C4-2B (cell line): ENCODE data around the gene RBM28.

Experiments
- ZFX ChIP-seq: fragments of 450-650 bp; IDR thresholded peaks from 2 replicates; pipeline ENCODE4 v1.6.1; 2017
- TF ChIP-seq, protein P1 (sequence below): fragments of 450-650 bp; conservative IDR thresholded peaks from 2 replicates; pipeline ENCODE4 v1.5.1; 2017; ENCODE audit warnings: mild to moderate bottlenecking

DNA sequence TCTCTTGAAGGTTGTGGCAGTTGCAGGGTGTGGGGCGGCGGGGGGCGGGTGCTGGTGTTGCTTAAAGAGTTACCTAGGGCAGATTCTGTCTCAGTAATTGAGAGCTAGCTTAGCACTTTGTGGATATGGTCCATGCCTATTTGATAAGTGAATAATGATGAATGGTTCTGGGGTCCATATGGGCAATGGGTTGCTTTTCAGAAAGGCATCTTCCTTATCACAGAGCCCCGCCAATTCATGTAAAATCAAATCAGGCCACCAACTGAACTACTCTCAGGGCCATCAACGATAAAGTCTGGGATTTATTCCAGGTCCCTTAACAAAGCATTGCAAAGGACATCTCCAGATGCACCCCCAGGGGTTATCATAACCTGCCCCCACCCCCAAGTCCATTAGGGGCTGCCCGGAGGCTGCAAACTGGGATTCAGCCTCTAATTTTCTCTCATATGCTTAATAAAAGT lies 19.6 kb upstream of the RBM28 start:
- TF ChIP-seq, protein P1, sequence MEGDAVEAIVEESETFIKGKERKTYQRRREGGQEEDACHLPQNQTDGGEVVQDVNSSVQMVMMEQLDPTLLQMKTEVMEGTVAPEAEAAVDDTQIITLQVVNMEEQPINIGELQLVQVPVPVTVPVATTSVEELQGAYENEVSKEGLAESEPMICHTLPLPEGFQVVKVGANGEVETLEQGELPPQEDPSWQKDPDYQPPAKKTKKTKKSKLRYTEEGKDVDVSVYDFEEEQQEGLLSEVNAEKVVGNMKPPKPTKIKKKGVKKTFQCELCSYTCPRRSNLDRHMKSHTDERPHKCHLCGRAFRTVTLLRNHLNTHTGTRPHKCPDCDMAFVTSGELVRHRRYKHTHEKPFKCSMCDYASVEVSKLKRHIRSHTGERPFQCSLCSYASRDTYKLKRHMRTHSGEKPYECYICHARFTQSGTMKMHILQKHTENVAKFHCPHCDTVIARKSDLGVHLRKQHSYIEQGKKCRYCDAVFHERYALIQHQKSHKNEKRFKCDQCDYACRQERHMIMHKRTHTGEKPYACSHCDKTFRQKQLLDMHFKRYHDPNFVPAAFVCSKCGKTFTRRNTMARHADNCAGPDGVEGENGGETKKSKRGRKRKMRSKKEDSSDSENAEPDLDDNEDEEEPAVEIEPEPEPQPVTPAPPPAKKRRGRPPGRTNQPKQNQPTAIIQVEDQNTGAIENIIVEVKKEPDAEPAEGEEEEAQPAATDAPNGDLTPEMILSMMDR = no peak
- TF ChIP-seq ZFX = no peak
